ENCODE results near the gene FOXP2.
"Not testable (repeated sequence)": the region's sequence is repeated elsewhere in the genome, so short reads cannot be mapped to it uniquely, and the experiment has no call there.

FOXP2 gene

GRCh38 chr7:114419441-114420272 lies 5.0 kb downstream of the FOXP2 start:
- no peaks in the 10 kb centered on the region for H3K4me1 ChIP-seq (ENCODE audit: control insufficient read depth, insufficient read depth, low read length)
- H3K27ac ChIP-seq (ENCODE audit: insufficient read depth, low read depth, low read length, poor library complexity, severe bottlenecking) = no peak overlapping the region
- H3K27me3 ChIP-seq (ENCODE audit: control insufficient read depth, insufficient read depth, low read length, poor library complexity, severe bottlenecking) = no peaks in the 10 kb centered on the region
- no peaks in the 10 kb centered on the region for H3K9me3 ChIP-seq (ENCODE audit: control insufficient read depth, low read length)
- 82 to 83% methylated on average over 8 of the region's 8 CpGs for WGBS, 2 experiments
- no peak overlapping the region for H3K4me3 ChIP-seq (ENCODE audit: insufficient read depth, low read depth, low read length)
- H3K36me3 ChIP-seq (ENCODE audit: control insufficient read depth, insufficient read depth, low read length) = no peaks in the 10 kb centered on the region

GRCh38 chr7:114422507-114423501 lies 8.2 kb downstream of the FOXP2 start:
- Histone ChIP-seq H3K27ac (ENCODE audit: insufficient read depth, low read depth, low read length, poor library complexity, severe bottlenecking) (no peak overlapping the region), H3K4me3 (ENCODE audit: insufficient read depth, low read depth, low read length) (no peak overlapping the region), H3K4me1 (ENCODE audit: control insufficient read depth, insufficient read depth, low read length) (no peaks in the 10 kb centered on the region), H3K27me3 (ENCODE audit: control insufficient read depth, insufficient read depth, low read length, poor library complexity, severe bottlenecking) (no peaks in the 10 kb centered on the region), H3K9me3 (ENCODE audit: control insufficient read depth, low read length) (no peaks in the 10 kb centered on the region), H3K36me3 (ENCODE audit: control insufficient read depth, insufficient read depth, low read length) (no peaks in the 10 kb centered on the region)
- 93 to 94% methylated on average over 5 to 7 of the region's 7 CpGs for WGBS, 2 experiments

GRCh38 chr7:114426382-114426781 lies 11.8 kb downstream of the FOXP2 start:
- Histone ChIP-seq H3K9me3 (ENCODE audit: control insufficient read depth, low read length) (no peaks in the 10 kb centered on the region), H3K4me1 (ENCODE audit: control insufficient read depth, insufficient read depth, low read length) (no peaks in the 10 kb centered on the region), H3K4me3 (ENCODE audit: insufficient read depth, low read depth, low read length) (no peak overlapping the region), H3K27ac (ENCODE audit: insufficient read depth, low read depth, low read length, poor library complexity, severe bottlenecking) (no peak overlapping the region), H3K36me3 (ENCODE audit: control insufficient read depth, insufficient read depth, low read length) (no peaks in the 10 kb centered on the region), H3K27me3 (ENCODE audit: control insufficient read depth, insufficient read depth, low read length, poor library complexity, severe bottlenecking) (no peaks in the 10 kb centered on the region)
- 81 to 93% methylated on average over 2 of the region's 2 CpGs for WGBS, 2 experiments

- WGBS, 2 experiments = 71 to 73% methylated on average over 3 to 4 of the region's 4 CpGs
- H3K27ac ChIP-seq (ENCODE audit: insufficient read depth, low read depth, low read length, poor library complexity, severe bottlenecking) = no peak overlapping the region
- H3K36me3 ChIP-seq (ENCODE audit: control insufficient read depth, insufficient read depth, low read length) = no peaks in the 10 kb centered on the region
- H3K27me3 ChIP-seq (ENCODE audit: control insufficient read depth, insufficient read depth, low read length, poor library complexity, severe bottlenecking) = no peaks in the 10 kb centered on the region
- no peaks in the 10 kb centered on the region for H3K4me1 ChIP-seq (ENCODE audit: control insufficient read depth, insufficient read depth, low read length)
- no peak overlapping the region for H3K4me3 ChIP-seq (ENCODE audit: insufficient read depth, low read depth, low read length)
- no peaks in the 10 kb centered on the region for H3K9me3 ChIP-seq (ENCODE audit: control insufficient read depth, low read length)
These were observed 12.2 kb downstream of the FOXP2 start for GRCh38 chr7:114426824-114427223.

GRCh38 chr7:114428211-114428610 lies 13.6 kb downstream of the FOXP2 start:
- Histone ChIP-seq H3K27me3 (ENCODE audit: control insufficient read depth, insufficient read depth, low read length, poor library complexity, severe bottlenecking) (no peaks in the 10 kb centered on the region), H3K4me3 (ENCODE audit: insufficient read depth, low read depth, low read length) (no peak overlapping the region), H3K36me3 (ENCODE audit: control insufficient read depth, insufficient read depth, low read length) (no peaks in the 10 kb centered on the region), H3K4me1 (ENCODE audit: control insufficient read depth, insufficient read depth, low read length) (no peaks in the 10 kb centered on the region), H3K9me3 (ENCODE audit: control insufficient read depth, low read length) (no peaks in the 10 kb centered on the region), H3K27ac (ENCODE audit: insufficient read depth, low read depth, low read length, poor library complexity, severe bottlenecking) (no peak overlapping the region)
- 100% methylated on average over 1 of the region's 1 CpG; no CpG with 5 or more reads in 1 of the 2 experiments for WGBS, 2 experiments

GRCh38 chr7:114431189-114431588 lies 16.6 kb downstream of the FOXP2 start:
- WGBS, 2 experiments = 90 to 97% methylated on average over 3 to 4 of the region's 5 CpGs

GRCh38 chr7:114432061-114432460 lies 17.4 kb downstream of the FOXP2 start:
- H3K27me3 ChIP-seq (ENCODE audit: control insufficient read depth, insufficient read depth, low read length, poor library complexity, severe bottlenecking) = no peaks in the 10 kb centered on the region
- H3K27ac ChIP-seq (ENCODE audit: insufficient read depth, low read depth, low read length, poor library complexity, severe bottlenecking) = no peak overlapping the region
- no peak overlapping the region for H3K4me3 ChIP-seq (ENCODE audit: insufficient read depth, low read depth, low read length)
- H3K4me1 ChIP-seq (ENCODE audit: control insufficient read depth, insufficient read depth, low read length) = no peaks in the 10 kb centered on the region
- H3K9me3 ChIP-seq (ENCODE audit: control insufficient read depth, low read length) = no peaks in the 10 kb centered on the region
- no peaks in the 10 kb centered on the region for H3K36me3 ChIP-seq (ENCODE audit: control insufficient read depth, insufficient read depth, low read length)

More at GRCh38 chr7:114431189-114431588, 16.6 kb downstream of the FOXP2 start:
- Histone ChIP-seq H3K4me3 (ENCODE audit: insufficient read depth, low read depth, low read length) (no peak overlapping the region), H3K9me3 (ENCODE audit: control insufficient read depth, low read length) (no peaks in the 10 kb centered on the region), H3K27me3 (ENCODE audit: control insufficient read depth, insufficient read depth, low read length, poor library complexity, severe bottlenecking) (no peaks in the 10 kb centered on the region), H3K27ac (ENCODE audit: insufficient read depth, low read depth, low read length, poor library complexity, severe bottlenecking) (no peak overlapping the region), H3K4me1 (ENCODE audit: control insufficient read depth, insufficient read depth, low read length) (no peaks in the 10 kb centered on the region), H3K36me3 (ENCODE audit: control insufficient read depth, insufficient read depth, low read length) (no peaks in the 10 kb centered on the region)

GRCh38 chr7:114432703-114433102 lies 18.1 kb downstream of the FOXP2 start:
- Histone ChIP-seq H3K9me3 (ENCODE audit: control insufficient read depth, low read length) (no peaks in the 10 kb centered on the region), H3K36me3 (ENCODE audit: control insufficient read depth, insufficient read depth, low read length) (no peaks in the 10 kb centered on the region), H3K4me3 (ENCODE audit: insufficient read depth, low read depth, low read length) (no peak overlapping the region), H3K4me1 (ENCODE audit: control insufficient read depth, insufficient read depth, low read length) (no peaks in the 10 kb centered on the region), H3K27me3 (ENCODE audit: control insufficient read depth, insufficient read depth, low read length, poor library complexity, severe bottlenecking) (no peaks in the 10 kb centered on the region), H3K27ac (ENCODE audit: insufficient read depth, low read depth, low read length, poor library complexity, severe bottlenecking) (no peak overlapping the region)
- WGBS, 2 experiments = 83 to 96% methylated on average over 1 to 3 of the region's 3 CpGs

- no peak overlapping the region for H3K27ac ChIP-seq (ENCODE audit: insufficient read depth, low read depth, low read length, poor library complexity, severe bottlenecking)
- no peaks in the 10 kb centered on the region for H3K36me3 ChIP-seq (ENCODE audit: control insufficient read depth, insufficient read depth, low read length)
- WGBS, 2 experiments = 90 to 95% methylated on average over 4 to 5 of the region's 5 CpGs
- no peaks in the 10 kb centered on the region for H3K27me3 ChIP-seq (ENCODE audit: control insufficient read depth, insufficient read depth, low read length, poor library complexity, severe bottlenecking)
- no peaks in the 10 kb centered on the region for H3K4me1 ChIP-seq (ENCODE audit: control insufficient read depth, insufficient read depth, low read length)
- H3K9me3 ChIP-seq (ENCODE audit: control insufficient read depth, low read length) = no peaks in the 10 kb centered on the region
- no peak overlapping the region for H3K4me3 ChIP-seq (ENCODE audit: insufficient read depth, low read depth, low read length)
These were observed 25.0 kb downstream of the FOXP2 start for GRCh38 chr7:114439581-114439980.

- 88 to 90% methylated on average over 4 of the region's 4 CpGs for WGBS, 2 experiments
- not testable (repeated sequence) for H3K36me3 ChIP-seq (ENCODE audit: control insufficient read depth, insufficient read depth, low read length); H3K9me3 ChIP-seq (ENCODE audit: control insufficient read depth, low read length); H3K4me1 ChIP-seq (ENCODE audit: control insufficient read depth, insufficient read depth, low read length); H3K27me3 ChIP-seq (ENCODE audit: control insufficient read depth, insufficient read depth, low read length, poor library complexity, severe bottlenecking); H3K4me3 ChIP-seq (ENCODE audit: insufficient read depth, low read depth, low read length); H3K27ac ChIP-seq (ENCODE audit: insufficient read depth, low read depth, low read length, poor library complexity, severe bottlenecking)
These were observed 26.3 kb downstream of the FOXP2 start for GRCh38 chr7:114440927-114441326.

Measured in ectodermal cell (in vitro differentiated cells).